Mesothelial cell of epicardium (in vitro differentiated cells): ENCODE data around the gene SLC28A1. TPM values are rescaled to one million over a fixed set of nuclear protein-coding genes. Genes with fewer than 3 reads are reported as not detected.

Experiments
- DNase-seq, 2 experiments: peaks; one replicate each; pipeline ENCODE4 v3.0.0; 2021; ENCODE audit warnings: low spot score in 2 of 2; ENCODE audit not compliant: unreplicated experiment in 2 of 2
- H3K27ac Mint-ChIP-seq: 2 replicates; pipeline ENCODE4 v1.8.0; 2021; ENCODE audit warnings: mixed read lengths
- H3K27me3 Mint-ChIP-seq: 2 replicates; pipeline ENCODE4 v1.8.0; 2021; ENCODE audit warnings: low read depth, mixed read lengths
- H3K36me3 Mint-ChIP-seq: 2 replicates; pipeline ENCODE4 v1.8.0; 2021; ENCODE audit warnings: mixed read lengths
- H3K4me1 Mint-ChIP-seq: 2 replicates; pipeline ENCODE4 v1.8.0; 2021; ENCODE audit warnings: mixed read lengths
- H3K4me3 Mint-ChIP-seq: 2 replicates; pipeline ENCODE4 v1.8.0; 2021; ENCODE audit warnings: mild to moderate bottlenecking, moderate library complexity, mixed read lengths
- H3K9me3 Mint-ChIP-seq: 2 replicates; pipeline ENCODE4 v1.8.0; 2021; ENCODE audit warnings: mixed read lengths
- CTCF ChIP-seq: fragments of 200-600 bp; sonication (generic); IDR thresholded peaks from one replicate; pipeline ENCODE4 v1.5.0; 2021; ENCODE audit warnings: antibody characterized with exemption; ENCODE audit not compliant: unreplicated experiment
- total RNA-seq: library from RNA; stranded (reverse); gene quantifications from 3 replicates; pipeline ENCODE4 v1.2.1, GENCODE V29; 2021

Gene SLC28A1
- total RNA-seq, 1 donor from 2014 or later = 0.20 TPM

GRCh38 chr15:84915606-84915958 lies 31.1 kb downstream of the SLC28A1 start:
- Mint-ChIP-seq H3K9me3 (no peaks in the 10 kb centered on the region), H3K4me1 (peaks cover 30% of the 10 kb centered on the region), H3K27ac (peak overlapping the region; percentile 100), H3K27me3 (no peaks in the 10 kb centered on the region), H3K4me3 (no peak overlapping the region), H3K36me3 (no peaks in the 10 kb centered on the region)
- DNase-seq = no peak
- no peak for TF ChIP-seq CTCF

- H3K4me1 Mint-ChIP-seq = peaks cover 23% of the 10 kb centered on the region
- no peaks in the 10 kb centered on the region for H3K36me3 Mint-ChIP-seq
- DNase-seq = no peak
- H3K9me3 Mint-ChIP-seq = no peaks in the 10 kb centered on the region
- H3K27ac Mint-ChIP-seq = no peak overlapping the region
- no peak overlapping the region for H3K4me3 Mint-ChIP-seq
- TF ChIP-seq CTCF = no peak
- H3K27me3 Mint-ChIP-seq = no peaks in the 10 kb centered on the region
Observed at GRCh38 chr15:84917452-84917851, 33.0 kb downstream of the SLC28A1 start.

- H3K27me3 Mint-ChIP-seq = no peaks in the 10 kb centered on the region
- TF ChIP-seq CTCF = no peak
Observed at GRCh38 chr15:84919106-84919667, 34.7 kb downstream of the SLC28A1 start.

GRCh38 chr15:84921121-84921520 lies 36.7 kb downstream of the SLC28A1 start:
- Mint-ChIP-seq H3K27ac (no peak overlapping the region), H3K27me3 (no peaks in the 10 kb centered on the region), H3K36me3 (no peaks in the 10 kb centered on the region), H3K4me3 (no peak overlapping the region), H3K9me3 (no peaks in the 10 kb centered on the region), H3K4me1 (peaks cover 9% of the 10 kb centered on the region)
- TF ChIP-seq CTCF = no peak
- DNase-seq = no peak

More at GRCh38 chr15:84919106-84919667, 34.7 kb downstream of the SLC28A1 start:
- DNase-seq = no peak
- Mint-ChIP-seq H3K36me3 (no peaks in the 10 kb centered on the region), H3K4me1 (peaks cover 19% of the 10 kb centered on the region), H3K27ac (peak overlapping the region; percentile 13), H3K9me3 (no peaks in the 10 kb centered on the region), H3K4me3 (no peak overlapping the region)

- no peak for DNase-seq
- H3K36me3 Mint-ChIP-seq = no peaks in the 10 kb centered on the region
- TF ChIP-seq CTCF = no peak
- H3K27me3 Mint-ChIP-seq = no peaks in the 10 kb centered on the region
- no peak overlapping the region for H3K4me3 Mint-ChIP-seq
- H3K4me1 Mint-ChIP-seq = peaks cover 15% of the 10 kb centered on the region
- no peaks in the 10 kb centered on the region for H3K9me3 Mint-ChIP-seq
- H3K27ac Mint-ChIP-seq = no peak overlapping the region
Observed at GRCh38 chr15:84922530-84922929, 38.1 kb downstream of the SLC28A1 start.
